IMR-90 (cell line): ENCODE data around the gene LMNB1. TPM values are rescaled to one million over a fixed set of nuclear protein-coding genes. Genes with fewer than 3 reads are reported as not detected.

ENCODE experiments used
- ATAC-seq: fragments of 200-7000 bp; cut with Tn5 transposase; 2 replicates; pipeline ENCODE4 v1.9.1; 2020; ENCODE audit warnings: low read depth, mild to moderate bottlenecking, moderate library complexity
- BruUV-seq: library from RNA; stranded (reverse); fragments of 400-500 nt; replicated peaks from 2 replicates; lab custom pipeline; 2021; lab: Mats Ljungman, UMichigan
- CTCF ChIA-PET: fragments of 300-600 bp; formaldehyde crosslinking; extraction: SDS; loops from one replicate; lab custom pipeline; 2021; ENCODE audit warnings: antibody characterized with exemption; lab: Yijun Ruan, JAX
- POLR2A ChIA-PET: fragments of 300-600 bp; sonication (Branson Sonifier 250); formaldehyde crosslinking; loops from one replicate; lab custom pipeline; 2022; ENCODE audit warnings: antibody characterized with exemption; ENCODE audit not compliant: unreplicated experiment; lab: Charles Lee
- DNase-seq: peaks from one replicate; pipeline ENCODE4 v3.0.0; 2013
- H2AFZ ChIP-seq: replicated peaks from 2 replicates; pipeline ENCODE3; 2013; ENCODE audit warnings: low read length, mild to moderate bottlenecking; ENCODE audit not compliant: poor library complexity
- H2AK5ac ChIP-seq: 2 replicates; pipeline ENCODE4 v1.6.1; 2013; ENCODE audit warnings: low read depth, low read length, inconsistent platforms
- H2AK9ac ChIP-seq: replicated peaks from 2 replicates; pipeline ENCODE3; 2013; ENCODE audit warnings: mild to moderate bottlenecking, low read depth, low read length, moderate library complexity; ENCODE audit not compliant: poor library complexity
- H2BK120ac ChIP-seq: 2 replicates; pipeline ENCODE4 v1.6.1; 2013; ENCODE audit warnings: low read depth, low read length, inconsistent platforms
- H2BK15ac ChIP-seq: 3 replicates; pipeline ENCODE4 v1.6.1; 2013; ENCODE audit warnings: low read depth, low read length, inconsistent platforms
- H2BK20ac ChIP-seq: 2 replicates; pipeline ENCODE4 v1.6.1; 2013; ENCODE audit warnings: low read depth, mild to moderate bottlenecking, inconsistent platforms, low read length, moderate library complexity
- H2BK5ac ChIP-seq: 2 replicates; pipeline ENCODE4 v1.6.1; 2013; ENCODE audit warnings: mild to moderate bottlenecking, low read depth, low read length, inconsistent platforms; ENCODE audit not compliant: poor library complexity, severe bottlenecking
- H3K14ac ChIP-seq: replicated peaks from 2 replicates; pipeline ENCODE4 v1.6.1; 2013; ENCODE audit warnings: low read depth, low read length, inconsistent platforms
- H3K18ac ChIP-seq: 2 replicates; pipeline ENCODE4 v1.6.1; 2013; ENCODE audit warnings: low read depth, low read length, control low read depth
- H3K23ac ChIP-seq: 2 replicates; pipeline ENCODE4 v1.6.1; 2013; ENCODE audit warnings: low read depth, low read length, inconsistent platforms
- H3K27ac ChIP-seq: 2 replicates; pipeline ENCODE4 v1.5.1; 2013; ENCODE audit warnings: mild to moderate bottlenecking, control low read depth, low read length; ENCODE audit not compliant: insufficient read depth
- H3K27me3 ChIP-seq: 2 replicates; pipeline ENCODE4 v1.6.1; 2013; ENCODE audit warnings: low read length; ENCODE audit not compliant: control insufficient read depth, insufficient read depth
- H3K36me3 ChIP-seq: 2 replicates; pipeline ENCODE4 v1.6.1; 2013; ENCODE audit warnings: low read length, mixed read lengths; ENCODE audit not compliant: control insufficient read depth, insufficient read depth
- H3K4ac ChIP-seq: 2 replicates; pipeline ENCODE4 v1.6.1; 2013; ENCODE audit warnings: low read depth, low read length, inconsistent platforms
- H3K4me1 ChIP-seq: 2 replicates; pipeline ENCODE4 v1.6.1; 2013; ENCODE audit warnings: low read length, mixed read lengths; ENCODE audit not compliant: control insufficient read depth, insufficient read depth
- H3K4me2 ChIP-seq: 2 replicates; pipeline ENCODE4 v1.6.1; 2013; ENCODE audit warnings: low read depth, mild to moderate bottlenecking, control low read depth, low read length, moderate library complexity
- H3K4me3 ChIP-seq: 2 replicates; pipeline ENCODE4 v1.5.1; 2013; ENCODE audit warnings: low read depth, mild to moderate bottlenecking, control low read depth, low read length, moderate library complexity; ENCODE audit not compliant: insufficient read depth
- H3K56ac ChIP-seq: 2 replicates; pipeline ENCODE4 v1.6.1; 2013; ENCODE audit warnings: low read length, inconsistent platforms; ENCODE audit not compliant: insufficient read depth; ENCODE audit errors: extremely low read depth
- H3K79me1 ChIP-seq, 2 experiments: 2 replicates each; pipeline ENCODE4 v1.6.1; 2013; ENCODE audit warnings: low read length in 2 of 2, inconsistent platforms in 1 of 2, low read depth in 1 of 2
- H3K9ac ChIP-seq: 2 replicates; pipeline ENCODE4 v1.6.1; 2013; ENCODE audit warnings: low read depth, low read length, control low read depth
- H3K9me1 ChIP-seq: 2 replicates; pipeline ENCODE4 v1.6.1; 2013; ENCODE audit warnings: low read length, inconsistent platforms; ENCODE audit not compliant: insufficient read depth
- H3K9me3 ChIP-seq: 2 replicates; pipeline ENCODE4 v1.6.1; 2013; ENCODE audit warnings: low read length; ENCODE audit not compliant: control insufficient read depth, insufficient read depth
- H4K20me1 ChIP-seq: 2 replicates; pipeline ENCODE4 v1.6.1; 2013; ENCODE audit warnings: low read length, inconsistent platforms; ENCODE audit not compliant: insufficient read depth
- H4K5ac ChIP-seq: 2 replicates; pipeline ENCODE4 v1.6.1; 2013; ENCODE audit warnings: mild to moderate bottlenecking, low read depth, low read length, control low read depth
- H4K8ac ChIP-seq, 2 experiments: 2 replicates each; pipeline ENCODE4 v1.6.1; 2013; ENCODE audit warnings: low read depth in 2 of 2, low read length in 2 of 2, control low read depth in 1 of 2, inconsistent platforms in 1 of 2
- H4K91ac ChIP-seq: 2 replicates; pipeline ENCODE4 v1.6.1; 2013; ENCODE audit warnings: low read depth, low read length, inconsistent platforms; ENCODE audit not compliant: insufficient read depth
- BHLHE40 ChIP-seq: fragments of 150-350 bp; IDR thresholded peaks from 2 replicates; pipeline ENCODE4 v1.6.1; 2016; ENCODE audit warnings: mild to moderate bottlenecking, low read depth, low read length
- ELK1 ChIP-seq: fragments of 150-350 bp; IDR thresholded peaks from 2 replicates; pipeline ENCODE4 v1.6.1; 2016; ENCODE audit warnings: low read depth, mild to moderate bottlenecking, low read length, moderate library complexity, borderline replicate concordance
- MAZ ChIP-seq: IDR thresholded peaks from 2 replicates; pipeline ENCODE4 v1.6.1; 2012; ENCODE audit warnings: low read depth, mild to moderate bottlenecking, low read length, improper control_type of control experiment, moderate library complexity, borderline replicate concordance
- NFE2L2 ChIP-seq: fragments of 150-350 bp; IDR thresholded peaks from 2 replicates; pipeline ENCODE4 v1.6.1; 2016; ENCODE audit warnings: low read depth, mild to moderate bottlenecking, low read length
- RCOR1 ChIP-seq: IDR thresholded peaks from 2 replicates; pipeline ENCODE4 v1.6.1; 2012; ENCODE audit warnings: mild to moderate bottlenecking, low read length, improper control_type of control experiment; ENCODE audit not compliant: insufficient replicate concordance
- RFX5 ChIP-seq: IDR thresholded peaks from 2 replicates; pipeline ENCODE4 v1.8.0; 2012; ENCODE audit warnings: low read depth, mild to moderate bottlenecking, low read length, moderate library complexity
- SMC3 ChIP-seq: fragments of 150-350 bp; IDR thresholded peaks from 2 replicates; pipeline ENCODE4 v1.6.1; 2016; ENCODE audit warnings: low read depth, mild to moderate bottlenecking, antibody characterized with exemption, low read length, moderate library complexity
- WGBS, 2 experiments: methylation state at CpG; one replicate each; pipeline versions ENCODE4 v1.1.5 to v1.1.7; 2013; ENCODE audit warnings: missing lambda C conversion rate in 2 of 2; ENCODE audit not compliant: insufficient read length in 1 of 2; ENCODE audit errors: extremely low coverage in 2 of 2; 5-methylcytosine and 5-hydroxymethylcytosine counted together
- dilution Hi-C: fragments of 300-500 bp; cut with HindIII; formaldehyde crosslinking; loops from one replicate; pipeline ENCODE4 v1.14.3; 2018; ENCODE audit warnings: low sequenced_read_pairs; ENCODE audit not compliant: unreplicated experiment
- in situ Hi-C: fragments of 300-500 bp; cut with MboI; formaldehyde crosslinking; loops from 3 replicates; pipeline ENCODE4 v1.14.3; 2019; ENCODE audit warnings: low sequenced_read_pairs, inconsistent platforms, mixed read lengths
- intact Hi-C: fragments of 100-400 bp; cut with micrococcal nuclease; formaldehyde crosslinking; loops from 2 replicates; pipeline ENCODE4 v1.10.0; 2022
- polyA plus RNA-seq, 3 experiments: library from polyadenylated mRNA; depleted of rRNA; stranded (reverse); fragments of >200 nt; gene quantifications; 2 replicates each; pipeline ENCODE4 v1.2.3, GENCODE V29; 2012; ENCODE audit warnings: low replicate concordance in 1 of 3
- total RNA-seq: library from RNA; depleted of rRNA; stranded (reverse); fragments of >200 nt; gene quantifications from 2 replicates; pipeline ENCODE4 v1.2.3, GENCODE V29; 2012

The LMNB1 gene
- total and polyA plus RNA-seq, 2 of the 4 experiments (the other 2 are of a cell fraction): 36.0 to 53.6 TPM

- Histone ChIP-seq H3K36me3 (peaks cover 11% of the 10 kb centered on the region), H3K4ac (no peak overlapping the region), H3K79me1 (peaks cover 16 to 21% of the 10 kb centered on the region in 2 experiments; a peak in 3 of 4 replicates), H3K4me2 (no peak overlapping the region), H3K18ac (no peak overlapping the region), H2BK20ac (no peak overlapping the region), H3K9me1 (no peaks in the 10 kb centered on the region), H4K20me1 (no peaks in the 10 kb centered on the region), H3K23ac (no peak overlapping the region), H2AFZ (no peak overlapping the region), H3K4me1 (no peaks in the 10 kb centered on the region), H4K8ac (no peak overlapping the region), H3K9me3 (no peaks in the 10 kb centered on the region), H3K27me3 (no peaks in the 10 kb centered on the region), H3K56ac (no peak overlapping the region), H3K14ac (no peak overlapping the region), H4K91ac (no peak overlapping the region), H2AK5ac (no peak overlapping the region), H2BK5ac (no peak overlapping the region), H3K9ac (no peak overlapping the region), H4K5ac (no peak overlapping the region), H2BK15ac (no peak overlapping the region), H2BK120ac (no peak overlapping the region), H3K27ac (no peak overlapping the region), H2AK9ac (no peak overlapping the region), H3K4me3 (no peak overlapping the region)
- no TSS peak for BruUV-seq
- no CpG with 5 or more reads among the region's 5 CpGs for WGBS, 2 experiments
- ChIA-PET POLR2A (no interaction called here), CTCF (no interaction called here)
- dilution Hi-C loops (no loop called here), in situ Hi-C loops (no loop called here), intact Hi-C loops (no loop called here)
- TF ChIP-seq MAZ (no peak), BHLHE40 (no peak), RFX5 (no peak), ELK1 (no peak), SMC3 (no peak), NFE2L2 (no peak), RCOR1 (no peak)
- DNase-seq (no peak), ATAC-seq (no peak)
Observed at GRCh38 chr5:126829098-126829497, 52.2 kb downstream of the LMNB1 start.
